ENCODE data around the gene PSMB3. TPM values are rescaled to one million over a fixed set of nuclear protein-coding genes. Genes with fewer than 3 reads are reported as not detected.

PSMB3 gene
- total RNA-seq, 1 donor from 2014 or later = 318 TPM

DNA sequence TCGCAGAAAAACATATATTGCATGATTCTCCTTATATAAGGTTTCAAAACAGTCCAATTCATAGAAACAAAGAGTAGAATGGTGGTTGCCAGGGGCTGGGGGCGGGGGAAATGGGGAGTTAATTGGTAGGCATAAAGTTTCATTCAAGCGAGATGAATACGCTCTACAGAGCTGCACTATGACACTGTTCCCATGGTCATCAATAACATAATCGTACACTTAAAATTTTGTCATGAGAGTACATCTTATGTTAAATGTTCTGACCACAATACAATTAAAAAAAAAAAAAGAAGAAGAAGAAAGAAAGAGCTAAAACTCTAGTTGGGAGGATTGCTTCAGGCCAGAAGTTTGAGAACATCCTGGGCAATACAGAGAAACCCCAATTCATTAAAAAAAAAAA lies 41.7 kb downstream of the PSMB3 start:
- intact Hi-C loops (cut with micrococcal nuclease) = no loop called here

DNA sequence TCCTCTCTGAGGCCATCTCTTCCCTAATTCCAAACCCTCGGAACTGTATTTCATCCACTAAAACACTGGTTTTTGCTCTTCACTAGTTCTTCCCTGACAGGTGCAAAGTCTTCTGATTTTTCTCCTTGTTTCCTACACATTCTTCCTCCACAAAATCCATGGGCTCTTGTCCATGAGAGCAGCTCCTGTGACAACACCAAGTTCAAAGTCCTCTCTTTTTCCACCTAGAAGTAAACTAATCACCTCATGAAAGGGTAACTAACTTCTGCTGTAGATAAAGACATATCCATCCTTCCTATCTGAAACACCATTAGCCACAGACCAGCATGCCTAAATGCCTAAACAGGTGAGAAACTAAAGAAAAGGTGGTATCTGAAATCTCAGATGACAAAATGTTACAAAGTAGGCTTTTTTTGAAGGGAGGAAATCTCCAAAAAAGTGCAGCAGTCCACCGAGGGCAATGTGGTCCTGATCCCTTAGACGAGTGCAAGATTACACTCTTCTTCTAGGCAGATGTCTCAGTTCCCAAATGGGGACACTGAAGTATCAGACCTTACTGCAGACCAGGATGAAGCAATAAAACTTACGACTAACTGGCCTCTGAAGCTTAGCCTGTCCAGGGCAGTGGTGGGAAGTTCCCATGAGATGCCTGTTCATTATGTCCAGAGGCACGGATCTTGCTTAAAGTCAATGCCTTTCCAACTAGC lies 44.1 kb downstream of the PSMB3 start:
- intact Hi-C loops (cut with micrococcal nuclease) = no loop called here

- intact Hi-C loops (cut with micrococcal nuclease) = no loop called here
Measured at GRCh38 chr17:38797158-38797490, 44.6 kb downstream of the PSMB3 start.

DNA sequence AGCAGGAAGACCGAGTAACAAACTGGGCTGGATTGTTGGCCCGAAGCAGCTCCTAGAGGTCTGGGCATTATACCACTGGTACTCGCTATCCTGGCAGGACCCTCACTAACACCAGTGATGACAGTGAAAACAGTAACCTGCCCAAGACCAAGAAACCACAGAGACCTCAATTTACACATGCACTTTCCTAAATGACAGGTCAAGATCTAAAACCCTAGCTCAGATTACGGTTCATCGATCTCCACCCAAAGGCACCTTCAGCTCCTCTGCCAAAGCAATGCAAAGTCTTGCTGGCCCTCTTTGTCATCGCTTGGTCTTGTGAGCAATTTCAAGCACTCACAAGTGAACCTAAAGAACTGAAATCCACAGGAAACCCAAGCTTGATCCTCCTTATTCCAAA lies 45.3 kb downstream of the PSMB3 start:
- intact Hi-C loops (cut with micrococcal nuclease) = loop anchor here (2.0 kb wide), 3 partner anchors 97 to 355 kb away; no protein-coding TSS in a partner anchor

DNA sequence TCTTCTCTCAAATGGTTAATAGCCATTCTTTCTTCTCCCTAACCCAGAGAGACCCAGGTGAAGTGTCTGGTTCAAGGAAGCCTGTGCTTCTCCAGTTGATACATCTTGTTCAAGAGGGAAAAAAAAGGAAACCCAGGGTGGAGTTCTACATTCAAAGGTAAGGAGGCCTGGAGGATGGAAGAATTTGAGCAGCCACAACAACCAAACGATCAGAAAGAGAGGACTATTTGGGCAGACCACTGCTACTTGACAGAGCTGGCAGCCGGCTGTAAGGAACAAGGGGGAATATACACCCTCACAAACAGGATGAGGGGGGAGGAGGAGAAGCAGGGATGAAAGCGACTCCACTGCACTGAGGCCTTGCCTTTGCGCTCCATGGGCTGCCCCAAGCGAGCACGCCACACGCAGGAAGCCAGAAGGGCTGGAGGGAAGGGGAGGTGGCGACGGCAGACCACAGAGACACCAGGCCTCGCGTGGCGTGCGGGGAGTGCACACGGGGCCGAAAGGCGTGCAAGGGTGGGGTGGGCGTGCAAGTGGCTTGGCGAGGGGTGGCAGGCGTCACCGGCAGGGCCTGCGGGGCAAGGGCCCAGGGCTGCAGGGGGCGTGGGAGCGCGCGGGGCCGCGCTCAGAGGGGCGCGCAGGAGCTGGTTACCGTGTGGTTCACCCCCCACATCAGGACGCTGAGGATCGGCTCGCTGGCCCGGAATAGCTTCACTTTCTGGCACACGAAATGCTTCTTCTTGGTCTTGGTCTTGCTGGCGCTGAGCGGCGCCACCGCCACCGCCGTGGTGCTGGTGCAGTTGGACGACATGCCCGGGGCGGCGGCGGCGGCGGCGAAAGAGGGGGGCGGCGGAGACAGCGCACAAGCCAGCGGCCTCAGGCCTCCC lies 46.3 kb downstream of the PSMB3 start:
- intact Hi-C loops (cut with micrococcal nuclease) = loop anchor here (1.0 to 2.0 kb wide), 4 partner anchors 47 to 354 kb away; partner anchors contain the start of gene PSMB3

DNA sequence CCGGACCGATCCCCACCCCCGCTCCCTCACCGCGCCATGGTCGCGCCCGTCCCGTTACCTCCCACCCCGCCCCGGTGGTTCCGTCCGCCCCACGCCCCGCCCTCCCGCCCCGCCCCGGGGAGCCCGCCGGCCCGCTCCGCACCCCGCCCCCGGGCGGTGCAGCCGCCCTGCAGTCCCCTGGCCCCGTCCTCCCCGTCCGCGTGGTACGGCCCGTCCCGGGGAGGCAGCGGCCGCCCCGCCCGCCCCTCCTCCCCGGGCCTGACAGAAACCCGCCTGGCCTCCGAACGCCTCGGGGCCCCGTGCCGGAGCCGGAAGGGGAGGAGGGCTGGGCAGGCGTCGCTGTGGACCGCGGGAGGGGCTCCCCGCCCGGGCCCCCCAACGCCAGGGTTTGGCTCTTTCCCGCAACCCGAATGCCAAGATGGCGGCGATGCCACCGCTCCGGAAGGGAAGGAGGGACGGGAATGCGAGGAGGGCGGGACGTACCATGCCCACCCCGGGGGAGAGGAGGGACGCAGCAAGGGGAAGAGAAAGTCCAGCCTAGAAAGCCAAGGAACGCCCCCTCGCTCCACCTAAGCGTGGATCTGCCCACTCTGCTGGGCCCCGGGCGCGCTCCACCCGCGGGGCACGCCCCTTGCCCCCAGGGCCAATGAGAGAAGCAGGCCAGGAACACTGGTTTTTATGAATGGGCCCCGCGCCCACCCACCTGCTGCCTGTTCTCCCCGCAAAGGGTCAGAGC lies 47.1 kb downstream of the PSMB3 start, which contains the start of gene PIP4K2B:
PIP4K2B (minus strand) TSS at position 56 of the 736 bp plus-strand sequence. CDS start 132 bp downstream, outside the sequence.
- intact Hi-C loops (cut with micrococcal nuclease) = loop anchor here (1.0 to 2.0 kb wide), 7 partner anchors 26 to 353 kb away; partner anchors contain the start of genes CWC25, PSMB3 and RPL23

DNA sequence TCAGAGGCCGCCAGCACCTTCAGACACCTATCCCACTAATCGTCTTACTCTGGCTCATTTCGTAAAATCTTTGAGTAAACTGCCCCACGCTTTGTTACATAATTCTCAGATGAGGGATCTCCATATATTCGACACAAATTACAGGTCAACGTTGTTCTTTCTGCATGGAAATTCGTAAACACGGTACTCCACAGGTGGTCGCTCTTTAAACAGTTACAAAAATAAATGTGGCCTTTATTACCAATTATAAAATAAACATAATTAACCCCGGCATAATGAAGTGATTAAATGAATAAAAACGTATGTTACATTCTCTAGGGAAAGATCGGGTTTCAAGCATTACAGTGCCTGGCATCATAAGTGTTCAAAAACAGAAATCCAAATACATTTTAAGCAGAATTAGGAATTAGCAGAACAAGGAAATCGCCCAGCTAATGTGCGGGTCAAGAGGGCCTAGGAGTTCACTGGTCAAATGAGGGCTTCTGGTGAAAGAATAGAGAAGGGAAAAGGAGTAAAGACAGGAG lies 47.8 kb downstream of the PSMB3 start:
- intact Hi-C loops (cut with micrococcal nuclease) = loop anchor here (1.0 kb wide), 3 partner anchors 25 to 69 kb away; partner anchors contain the start of genes CWC25 and RPL23

DNA sequence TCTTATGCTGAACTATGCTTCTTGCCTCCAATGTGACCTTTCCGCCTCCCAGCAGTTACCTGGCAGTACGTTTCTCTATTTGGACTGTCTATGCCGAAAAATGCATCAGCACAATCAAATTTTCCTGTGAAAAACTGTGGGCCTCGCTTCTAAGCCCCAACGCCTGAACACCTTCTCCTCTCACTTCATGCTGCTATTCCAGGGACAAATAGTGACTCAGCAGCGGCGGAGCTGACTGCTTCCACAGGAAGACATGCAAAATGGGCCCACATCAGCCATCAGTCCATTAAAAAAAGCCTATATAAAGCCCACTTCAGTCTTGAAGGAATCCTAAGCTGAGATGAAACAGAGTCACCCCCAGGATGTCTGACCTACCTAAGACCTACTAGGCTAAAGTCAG lies 57.3 kb downstream of the PSMB3 start:
- intact Hi-C loops (cut with micrococcal nuclease) = no loop called here

Other genes starting within 250 kb of the PSMB3 start
- 0.42 TPM in 1 of 2 replicates, not detected in the other for gene SRCIN1, start 146.8 kb upstream of the PSMB3 start, total RNA-seq
- gene EPOP, start 77.8 kb upstream of the PSMB3 start, total RNA-seq = 16.1 and 16.5 TPM in 2 replicates
- 303 and 305 TPM in 2 replicates for gene MLLT6, start 47.5 kb upstream of the PSMB3 start, total RNA-seq
- 38.3 and 47.1 TPM in 2 replicates for gene CISD3, start 22.4 kb upstream of the PSMB3 start, total RNA-seq
- 2.1 and 2.7 TPM in 2 replicates for gene PCGF2, start 4.4 kb upstream of the PSMB3 start, total RNA-seq
- 40.7 and 44.1 TPM in 2 replicates for gene PIP4K2B, start 46.8 kb downstream of the PSMB3 start, total RNA-seq
- gene CWC25, start 72.6 kb downstream of the PSMB3 start, total RNA-seq = 35.2 and 37.1 TPM in 2 replicates
- 1,229 and 1,273 TPM in 2 replicates for gene RPL23, start 101.0 kb downstream of the PSMB3 start, total RNA-seq
- 217 and 222 TPM in 2 replicates for gene LASP1, start 117.3 kb downstream of the PSMB3 start, total RNA-seq
- not detected in 2 replicates for gene FBXO47, start 214.7 kb downstream of the PSMB3 start, total RNA-seq

All from T-helper 1 cell treated with Interleukin-12 subunit alpha and Interleukin-12 subunit beta and Interleukin-4 antibody, amounts not matched to agents 30 ng/mL and 1 ng/mL, for 36 hours (primary cell).